CD4-positive, alpha-beta T cell treated with Interleukin-17A for 4 hours (primary cell): ENCODE results near the gene ATXN7L1.
"Not testable (repeated sequence)": the region's sequence is repeated elsewhere in the genome, so short reads cannot be mapped to it uniquely, and the experiment has no call there.

ENCODE experiments used
- DNase-seq: peaks from one replicate; pipeline ENCODE4 v3.0.0-alpha.2; 2020; ENCODE audit warnings: mixed read lengths

ATXN7L1 gene

GRCh38 chr7:105887569-105888189 is 11.3 kb upstream of the ATXN7L1 start:
- peak; percentile 49 for DNase-seq

- DNase-seq: no peak
Observed at GRCh38 chr7:105886776-105887175, 10.4 kb upstream of the ATXN7L1 start.

- peak; percentile 59 for DNase-seq
Observed at GRCh38 chr7:105885387-105886111, 9.2 kb upstream of the ATXN7L1 start.

GRCh38 chr7:105883179-105883578 is 6.8 kb upstream of the ATXN7L1 start:
- not testable (repeated sequence) for DNase-seq

- DNase-seq: no peak
Observed at GRCh38 chr7:105881439-105881838, 5.0 kb upstream of the ATXN7L1 start.

GRCh38 chr7:105880571-105881330 is 4.4 kb upstream of the ATXN7L1 start:
- no peak for DNase-seq

- DNase-seq: no peak
Observed at GRCh38 chr7:105879782-105880181, 3.4 kb upstream of the ATXN7L1 start.

GRCh38 chr7:105878746-105879605 is 2.6 kb upstream of the ATXN7L1 start:
- no peak for DNase-seq

GRCh38 chr7:105877736-105878135 is 1.3 kb upstream of the ATXN7L1 start:
- peak; percentile 12 for DNase-seq

- DNase-seq: peak; percentile 45
Observed at GRCh38 chr7:105876964-105877601, 684 bp upstream of the ATXN7L1 start.

GRCh38 chr7:105875505-105875904 is 894 bp downstream of the ATXN7L1 start:
- peak; percentile 43 for DNase-seq

GRCh38 chr7:105874055-105874454 is 2.3 kb downstream of the ATXN7L1 start:
- DNase-seq: no peak

- DNase-seq: no peak
Observed at GRCh38 chr7:105872491-105872890, 3.9 kb downstream of the ATXN7L1 start.

- DNase-seq: no peak
Observed at GRCh38 chr7:105871142-105871541, 5.3 kb downstream of the ATXN7L1 start.

- no peak for DNase-seq
Observed at GRCh38 chr7:105866102-105866801, 10.1 kb downstream of the ATXN7L1 start.

GRCh38 chr7:105863876-105864275 is 12.5 kb downstream of the ATXN7L1 start:
- DNase-seq: no peak

- DNase-seq: no peak
Observed at GRCh38 chr7:105862770-105863169, 13.6 kb downstream of the ATXN7L1 start.

- DNase-seq: no peak
Observed at GRCh38 chr7:105862276-105862675, 14.1 kb downstream of the ATXN7L1 start.

- DNase-seq: no peak
Observed at GRCh38 chr7:105861224-105861623, 15.2 kb downstream of the ATXN7L1 start.

- no peak for DNase-seq
Observed at GRCh38 chr7:105860793-105861192, 15.6 kb downstream of the ATXN7L1 start.
